CD4-positive, alpha-beta T cell (primary cell): Measurements from ENCODE around the gene CFAP161. TPM values are rescaled to one million over a fixed set of nuclear protein-coding genes. Genes with fewer than 3 reads are reported as not detected.

Experiments
- ATAC-seq: fragments of 200-7000 bp; cut with Tn5 transposase; one replicate; pipeline ENCODE4 v1.10.0; 2022; ENCODE audit warnings: mild to moderate bottlenecking; ENCODE audit not compliant: poor library complexity
- CTCF ChIA-PET: fragments of 350-600 bp; sonication (Branson Sonifier 250); formaldehyde crosslinking; loops from one replicate; lab custom pipeline; 2021; ENCODE audit warnings: antibody characterized with exemption, inconsistent platforms; lab: Charles Lee
- POLR2A ChIA-PET: fragments of 350-600 bp; sonication (Branson Sonifier 250); formaldehyde crosslinking; loops from one replicate; lab custom pipeline; 2021; ENCODE audit warnings: antibody characterized with exemption, inconsistent platforms; lab: Charles Lee
- DNase-seq, 14 experiments: peaks; one replicate each; pipeline ENCODE4 v3.0.0-alpha.2; 2013 to 2020; ENCODE audit warnings: mixed read lengths in 2 of 14
- H3K27ac ChIP-seq, 2 donors: one replicate each; pipeline versions ENCODE4 v1.5.1 to v1.7.0; 2013; ENCODE audit warnings: low read length in 2 of 2, low read depth in 1 of 2, mild to moderate bottlenecking in 1 of 2
- H3K27me3 ChIP-seq, 2 experiments: 1 replicate in 1 of 2; 2 replicates in 1 of 2; pipeline versions ENCODE4 v1.6.1 to v1.7.0; 2013; ENCODE audit warnings: low read length in 2 of 2, control low read depth in 1 of 2, mild to moderate bottlenecking in 1 of 2, moderate library complexity in 1 of 2; ENCODE audit not compliant: insufficient read depth in 2 of 2, control insufficient read depth in 1 of 2
- H3K36me3 ChIP-seq: one replicate; pipeline ENCODE4 v1.6.1; 2013; ENCODE audit warnings: low read length, control low read depth; ENCODE audit not compliant: insufficient read depth
- H3K4me1 ChIP-seq: one replicate; pipeline ENCODE4 v1.6.1; 2013; ENCODE audit warnings: low read length, control low read depth; ENCODE audit not compliant: insufficient read depth
- H3K4me3 ChIP-seq: one replicate; pipeline ENCODE4 v1.5.1; 2013; ENCODE audit warnings: mild to moderate bottlenecking, low read length, moderate library complexity
- H3K9me3 ChIP-seq, 2 experiments: 1 replicate in 1 of 2; 2 replicates in 1 of 2; pipeline versions ENCODE4 v1.6.1 to v1.7.0; 2013; ENCODE audit warnings: low read length in 2 of 2, mild to moderate bottlenecking in 2 of 2, control low read depth in 1 of 2, moderate library complexity in 1 of 2; ENCODE audit not compliant: control insufficient read depth in 1 of 2, insufficient read depth in 1 of 2
- H3K27ac Mint-ChIP-seq: one replicate; pipeline ENCODE4 v1.8.0; 2020; ENCODE audit warnings: mixed read lengths
- H3K27me3 Mint-ChIP-seq: one replicate; pipeline ENCODE4 v1.8.0; 2021; ENCODE audit warnings: mixed read lengths
- H3K36me3 Mint-ChIP-seq: one replicate; pipeline ENCODE4 v1.8.0; 2021; ENCODE audit warnings: low read depth, mixed read lengths
- H3K4me1 Mint-ChIP-seq: one replicate; pipeline ENCODE4 v1.8.0; 2021; ENCODE audit warnings: low read depth, mixed read lengths
- H3K4me3 Mint-ChIP-seq: one replicate; pipeline ENCODE4 v1.8.0; 2020; ENCODE audit warnings: mild to moderate bottlenecking, mixed read lengths
- H3K9me3 Mint-ChIP-seq: one replicate; pipeline ENCODE4 v1.8.0; 2020; ENCODE audit warnings: mixed read lengths
- intact Hi-C, 2 experiments: fragments of 100-400 bp; cut with DNase I in 1 of 2; cut with micrococcal nuclease in 1 of 2; formaldehyde crosslinking; loops; one replicate each; pipeline versions ENCODE4 v1.15.1 to v1.9.0; 2023 to 2025; cut with DNase I, micrococcal nuclease
- total RNA-seq, 174 experiments: library from RNA in 2 of 174; stranded (reverse) in 2 of 174; gene quantifications; one replicate each; pipeline ENCODE4 v1.2.3 and lab custom pipeline; 2021 to 2026
- TF ChIP-seq, protein P1 (sequence below): fragments of 200-600 bp; IDR thresholded peaks from one replicate; pipeline ENCODE4 v1.8.0; 2022; ENCODE audit warnings: antibody characterized with exemption, mild to moderate bottlenecking

The CFAP161 gene
- total RNA-seq, 2 experiments from 2014 or later = not detected

DNA sequence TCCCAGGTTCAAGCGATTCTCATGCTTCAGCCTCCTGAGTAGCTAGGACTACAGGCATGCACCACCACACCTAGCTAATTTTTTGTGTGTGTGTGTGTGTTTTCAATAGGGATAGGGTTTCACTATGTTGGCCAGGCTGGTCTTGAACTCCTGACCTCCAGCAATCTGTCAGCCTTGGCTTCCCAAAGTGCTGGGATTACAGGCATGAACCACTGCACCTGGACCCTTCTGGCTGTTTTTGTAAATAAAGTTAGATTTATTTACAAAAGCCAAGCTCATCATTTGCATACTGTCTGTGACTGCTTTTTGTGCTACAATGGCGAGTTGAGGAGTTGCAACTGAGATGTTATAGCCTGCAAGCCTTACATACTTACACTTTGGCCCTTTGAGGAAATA is 34.1 kb downstream of the CFAP161 start:
- Histone ChIP-seq H3K9me3 (no peaks in the 10 kb centered on the region), H3K27me3 (peaks cover 0 to 2% of the 10 kb centered on the region in 2 experiments), H3K4me3 (no peak overlapping the region), H3K27ac (no peak overlapping the region), H3K4me1 (peaks cover 3% of the 10 kb centered on the region), H3K36me3 (no peaks in the 10 kb centered on the region)
- no peak for DNase-seq
- H3K27ac Mint-ChIP-seq = no peak overlapping the region
- H3K9me3 Mint-ChIP-seq = no peaks in the 10 kb centered on the region
- H3K36me3 Mint-ChIP-seq = no peaks in the 10 kb centered on the region
- POLR2A ChIA-PET = no interaction called here
- H3K4me3 Mint-ChIP-seq = no peak overlapping the region
- TF ChIP-seq, protein P1, sequence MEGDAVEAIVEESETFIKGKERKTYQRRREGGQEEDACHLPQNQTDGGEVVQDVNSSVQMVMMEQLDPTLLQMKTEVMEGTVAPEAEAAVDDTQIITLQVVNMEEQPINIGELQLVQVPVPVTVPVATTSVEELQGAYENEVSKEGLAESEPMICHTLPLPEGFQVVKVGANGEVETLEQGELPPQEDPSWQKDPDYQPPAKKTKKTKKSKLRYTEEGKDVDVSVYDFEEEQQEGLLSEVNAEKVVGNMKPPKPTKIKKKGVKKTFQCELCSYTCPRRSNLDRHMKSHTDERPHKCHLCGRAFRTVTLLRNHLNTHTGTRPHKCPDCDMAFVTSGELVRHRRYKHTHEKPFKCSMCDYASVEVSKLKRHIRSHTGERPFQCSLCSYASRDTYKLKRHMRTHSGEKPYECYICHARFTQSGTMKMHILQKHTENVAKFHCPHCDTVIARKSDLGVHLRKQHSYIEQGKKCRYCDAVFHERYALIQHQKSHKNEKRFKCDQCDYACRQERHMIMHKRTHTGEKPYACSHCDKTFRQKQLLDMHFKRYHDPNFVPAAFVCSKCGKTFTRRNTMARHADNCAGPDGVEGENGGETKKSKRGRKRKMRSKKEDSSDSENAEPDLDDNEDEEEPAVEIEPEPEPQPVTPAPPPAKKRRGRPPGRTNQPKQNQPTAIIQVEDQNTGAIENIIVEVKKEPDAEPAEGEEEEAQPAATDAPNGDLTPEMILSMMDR = no peak
- ATAC-seq = no peak
- peaks cover 26% of the 10 kb centered on the region for H3K27me3 Mint-ChIP-seq
- CTCF ChIA-PET = no interaction called here
- H3K4me1 Mint-ChIP-seq = no peaks in the 10 kb centered on the region
- intact Hi-C loops = no loop called here

DNA sequence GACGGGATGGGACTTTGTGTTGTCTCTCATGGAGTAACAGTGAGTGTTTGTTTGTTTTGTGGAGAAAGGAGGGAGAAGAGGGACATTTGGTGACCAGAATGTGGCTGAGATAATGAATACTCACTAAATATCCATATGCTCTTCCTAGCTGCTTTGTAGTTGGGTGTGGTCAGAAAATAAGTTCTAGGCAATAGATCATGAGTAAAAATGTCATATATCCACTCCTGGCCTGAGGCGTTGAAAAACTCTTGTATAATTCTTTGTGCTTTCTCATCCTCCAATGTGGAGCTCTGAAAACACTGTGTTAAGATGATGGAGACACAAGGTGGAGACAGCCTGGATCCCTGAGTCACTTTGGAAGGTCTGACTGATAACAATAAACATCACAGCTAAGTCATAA is 34.6 kb downstream of the CFAP161 start:
- DNase-seq = no peak
- no peaks in the 10 kb centered on the region for H3K9me3 ChIP-seq
- Mint-ChIP-seq H3K4me3 (no peak overlapping the region), H3K4me1 (no peaks in the 10 kb centered on the region), H3K27me3 (peaks cover 26% of the 10 kb centered on the region), H3K27ac (no peak overlapping the region), H3K9me3 (no peaks in the 10 kb centered on the region), H3K36me3 (no peaks in the 10 kb centered on the region)
- ATAC-seq = no peak
- intact Hi-C loops = no loop called here
- POLR2A ChIA-PET = no interaction called here
- H3K27ac ChIP-seq = no peak overlapping the region
- H3K4me3 ChIP-seq = no peak overlapping the region
- peaks cover 3% of the 10 kb centered on the region for H3K4me1 ChIP-seq
- H3K27me3 ChIP-seq = peaks cover 0 to 4% of the 10 kb centered on the region in 2 experiments
- H3K36me3 ChIP-seq = no peaks in the 10 kb centered on the region
- CTCF ChIA-PET = no interaction called here
- TF ChIP-seq, protein P1 = no peak

DNA sequence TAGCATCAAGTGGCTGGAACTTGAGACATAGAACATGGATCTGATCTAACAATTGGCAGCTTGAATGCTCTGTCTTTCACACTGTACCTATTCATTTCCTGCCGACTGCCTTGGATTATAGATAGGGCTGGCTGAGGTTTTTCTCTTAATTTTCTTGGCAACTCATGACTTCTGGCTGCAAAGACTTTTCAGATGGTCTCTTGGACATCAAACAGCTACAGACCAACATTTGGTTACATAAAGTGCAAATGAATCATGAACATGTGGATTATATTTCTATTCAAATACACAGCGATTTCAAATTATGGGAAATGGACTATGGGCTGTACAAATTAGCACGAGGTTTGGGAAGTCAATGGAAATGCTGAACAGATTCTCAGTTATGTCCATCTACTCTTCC is 36.4 kb downstream of the CFAP161 start:
- ATAC-seq (no peak), DNase-seq (no peak)
- Mint-ChIP-seq H3K9me3 (no peaks in the 10 kb centered on the region), H3K27ac (no peak overlapping the region), H3K36me3 (no peaks in the 10 kb centered on the region), H3K4me3 (no peak overlapping the region), H3K27me3 (peaks cover 12% of the 10 kb centered on the region), H3K4me1 (no peaks in the 10 kb centered on the region)
- Histone ChIP-seq H3K9me3 (no peaks in the 10 kb centered on the region), H3K36me3 (no peaks in the 10 kb centered on the region), H3K4me1 (peaks cover 3% of the 10 kb centered on the region), H3K27me3 (peaks cover 0 to 4% of the 10 kb centered on the region in 2 experiments), H3K4me3 (no peak overlapping the region), H3K27ac (no peak overlapping the region)
- TF ChIP-seq, protein P1 = no peak
- POLR2A ChIA-PET = no interaction called here
- intact Hi-C loops = no loop called here
- CTCF ChIA-PET = no interaction called here
